CD14-positive monocyte (primary cell): ENCODE data around the gene ZC3H11A. TPM values are rescaled to one million over a fixed set of nuclear protein-coding genes. Genes with fewer than 3 reads are reported as not detected.
A peak's percentile ranks its signal among the peaks of the same experiment; 100 is the strongest.

Experiments
- DNase-seq, 3 donors: peaks; one replicate each; pipeline ENCODE4 v3.0.0-alpha.2; 2011 to 2022
- H2AFZ ChIP-seq: 2 replicates; pipeline ENCODE4 v1.6.0; 2012; ENCODE audit warnings: mild to moderate bottlenecking, low read depth, low read length, inconsistent platforms; ENCODE audit not compliant: insufficient read depth, poor library complexity, severe bottlenecking
- H3K27ac ChIP-seq, 2 donors: 1 replicate in 1 of 2; 2 replicates in 1 of 2; pipeline ENCODE4 v1.5.1; 2012 to 2013; ENCODE audit warnings: low read length in 2 of 2, control low read depth in 1 of 2, inconsistent platforms in 1 of 2, low read depth in 1 of 2, mild to moderate bottlenecking in 1 of 2
- H3K27me3 ChIP-seq, 2 donors: one replicate each; pipeline versions ENCODE4 v1.6.0 to v1.6.1; 2011 to 2013; ENCODE audit warnings: low read length in 2 of 2; ENCODE audit not compliant: control insufficient read depth in 2 of 2, insufficient read depth in 2 of 2
- H3K36me3 ChIP-seq, 2 donors: replicated peaks in 1 of 2; 1 replicate in 1 of 2; 2 replicates in 1 of 2; pipeline versions ENCODE4 v1.5.1 to v1.6.1; 2012 to 2013; ENCODE audit warnings: low read length in 2 of 2, control low read depth in 1 of 2, inconsistent platforms in 1 of 2, mild to moderate bottlenecking in 1 of 2; ENCODE audit not compliant: insufficient read depth in 2 of 2, control insufficient read depth in 1 of 2
- H3K4me1 ChIP-seq, 2 donors: 1 replicate in 1 of 2; 2 replicates in 1 of 2; pipeline versions ENCODE4 v1.5.1 to v1.6.1; 2012 to 2013; ENCODE audit warnings: low read length in 2 of 2, control low read depth in 1 of 2, inconsistent platforms in 1 of 2, mild to moderate bottlenecking in 1 of 2, moderate library complexity in 1 of 2; ENCODE audit not compliant: insufficient read depth in 2 of 2, control insufficient read depth in 1 of 2
- H3K4me2 ChIP-seq: replicated peaks from 2 replicates; pipeline ENCODE3; 2012; ENCODE audit warnings: low read length, moderate library complexity, mild to moderate bottlenecking; ENCODE audit not compliant: poor library complexity, severe bottlenecking; ENCODE audit errors: extremely low read depth
- H3K4me3 ChIP-seq, 3 experiments: fragments of 200-600 bp in 1 of 3; sonication (generic) in 1 of 3; replicated peaks in 1 of 3; 1 replicate in 2 of 3; 2 replicates in 1 of 3; pipeline ENCODE4 v1.5.1; 2011 to 2013; ENCODE audit warnings: low read length in 3 of 3, mild to moderate bottlenecking in 3 of 3, control low read depth in 2 of 3, low read depth in 2 of 3, inconsistent platforms in 1 of 3, moderate library complexity in 1 of 3
- H3K79me2 ChIP-seq: 2 replicates; pipeline ENCODE4 v1.6.0; 2012; ENCODE audit warnings: mild to moderate bottlenecking, control low read depth, inconsistent platforms, low read length, moderate library complexity; ENCODE audit not compliant: insufficient read depth
- H3K9ac ChIP-seq: 2 replicates; pipeline ENCODE4 v1.6.0; 2017; ENCODE audit warnings: low read length, mild to moderate bottlenecking; ENCODE audit not compliant: insufficient read depth, poor library complexity, severe bottlenecking
- H3K9me3 ChIP-seq, 2 donors: replicated peaks in 1 of 2; 1 replicate in 1 of 2; 2 replicates in 1 of 2; pipeline versions ENCODE4 v1.5.1 to v1.6.1; 2012 to 2013; ENCODE audit warnings: low read length in 2 of 2, control low read depth in 1 of 2; ENCODE audit not compliant: control insufficient read depth in 1 of 2, insufficient read depth in 1 of 2
- H4K20me1 ChIP-seq: 2 replicates; pipeline ENCODE4 v1.6.0; 2012; ENCODE audit warnings: mild to moderate bottlenecking, low read length, control low read depth, moderate library complexity; ENCODE audit not compliant: insufficient read depth
- H3K27ac Mint-ChIP-seq, 7 donors: one replicate each; pipeline ENCODE4 v1.8.0; 2020; ENCODE audit warnings: mild to moderate bottlenecking in 7 of 7, mixed read lengths in 7 of 7, moderate library complexity in 6 of 7, inconsistent platforms in 2 of 7
- H3K27me3 Mint-ChIP-seq, 3 donors: one replicate each; pipeline ENCODE4 v1.8.0; 2021 to 2022; ENCODE audit warnings: low read depth in 3 of 3, mild to moderate bottlenecking in 3 of 3, mixed read lengths in 3 of 3, moderate library complexity in 3 of 3, inconsistent platforms in 1 of 3
- H3K36me3 Mint-ChIP-seq, 2 donors: one replicate each; pipeline ENCODE4 v1.8.0; 2020; ENCODE audit warnings: mixed read lengths in 2 of 2, inconsistent platforms in 1 of 2, mild to moderate bottlenecking in 1 of 2
- H3K4me1 Mint-ChIP-seq: one replicate; pipeline ENCODE4 v1.8.0; 2020; ENCODE audit warnings: mild to moderate bottlenecking, mixed read lengths
- H3K4me3 Mint-ChIP-seq, 2 donors: one replicate each; pipeline ENCODE4 v1.8.0; 2020; ENCODE audit warnings: mild to moderate bottlenecking in 2 of 2, mixed read lengths in 2 of 2, moderate library complexity in 1 of 2
- H3K9me3 Mint-ChIP-seq, 7 donors: one replicate each; pipeline ENCODE4 v1.8.0; 2020 to 2022; ENCODE audit warnings: mixed read lengths in 7 of 7, mild to moderate bottlenecking in 6 of 7, moderate library complexity in 6 of 7, inconsistent platforms in 2 of 7
- WGBS: methylation state at CpG from one replicate; pipeline ENCODE4 v1.1.5; 2013; ENCODE audit warnings: missing lambda C conversion rate; ENCODE audit not compliant: insufficient coverage; 5-methylcytosine and 5-hydroxymethylcytosine counted together
- intact Hi-C, 2 donors: fragments of 100-400 bp; cut with micrococcal nuclease; formaldehyde crosslinking; loops; one replicate each; pipeline versions ENCODE4 v1.15.0 to v1.15.1; 2023
- polyA plus RNA-seq, 3 donors: library from polyadenylated mRNA; depleted of rRNA in 1 of 3; unstranded in 2 of 3; stranded (reverse) in 1 of 3; fragments of 300-500 nt in 2 of 3; fragments of >200 nt in 1 of 3; fragmentation: Illumina TruSeq in 2 of 3; gene quantifications; 1 replicate in 2 of 3; 2 replicates in 1 of 3; pipeline ENCODE4 v1.2.3, GENCODE V29; 2012 to 2021
- TF ChIP-seq, protein P1 (sequence below): fragments of 200-600 bp; IDR thresholded peaks from one replicate; pipeline ENCODE4 v1.8.0; 2022; ENCODE audit warnings: antibody characterized with exemption, mild to moderate bottlenecking

Gene ZC3H11A
- polyA plus RNA-seq, 3 donors, result 17.8 to 59.0 (median 23.2) TPM

DNA sequence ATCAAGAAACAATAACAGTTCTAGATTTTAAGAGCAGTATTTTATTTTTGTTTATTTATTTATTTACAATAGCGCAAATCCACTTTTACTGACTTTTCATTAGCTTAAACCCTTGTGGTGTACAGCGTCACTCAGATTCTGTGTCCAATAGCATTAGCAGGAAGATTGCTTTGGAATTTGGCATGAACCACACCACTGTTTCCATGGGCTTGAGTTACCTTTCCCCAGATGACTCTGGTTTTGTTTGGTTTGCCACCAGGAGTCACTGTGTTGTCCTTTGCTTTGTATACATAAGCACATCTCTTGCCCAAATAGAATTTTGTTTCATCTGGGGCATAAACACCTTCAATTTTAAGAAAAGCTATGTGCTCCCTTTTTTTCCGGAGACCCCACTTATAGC is 40.1 kb downstream of the ZC3H11A start:
- 100% methylated on average over 3 of the region's 3 CpGs for WGBS
- TF ChIP-seq, protein P1, sequence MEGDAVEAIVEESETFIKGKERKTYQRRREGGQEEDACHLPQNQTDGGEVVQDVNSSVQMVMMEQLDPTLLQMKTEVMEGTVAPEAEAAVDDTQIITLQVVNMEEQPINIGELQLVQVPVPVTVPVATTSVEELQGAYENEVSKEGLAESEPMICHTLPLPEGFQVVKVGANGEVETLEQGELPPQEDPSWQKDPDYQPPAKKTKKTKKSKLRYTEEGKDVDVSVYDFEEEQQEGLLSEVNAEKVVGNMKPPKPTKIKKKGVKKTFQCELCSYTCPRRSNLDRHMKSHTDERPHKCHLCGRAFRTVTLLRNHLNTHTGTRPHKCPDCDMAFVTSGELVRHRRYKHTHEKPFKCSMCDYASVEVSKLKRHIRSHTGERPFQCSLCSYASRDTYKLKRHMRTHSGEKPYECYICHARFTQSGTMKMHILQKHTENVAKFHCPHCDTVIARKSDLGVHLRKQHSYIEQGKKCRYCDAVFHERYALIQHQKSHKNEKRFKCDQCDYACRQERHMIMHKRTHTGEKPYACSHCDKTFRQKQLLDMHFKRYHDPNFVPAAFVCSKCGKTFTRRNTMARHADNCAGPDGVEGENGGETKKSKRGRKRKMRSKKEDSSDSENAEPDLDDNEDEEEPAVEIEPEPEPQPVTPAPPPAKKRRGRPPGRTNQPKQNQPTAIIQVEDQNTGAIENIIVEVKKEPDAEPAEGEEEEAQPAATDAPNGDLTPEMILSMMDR, result no peak
- H3K4me1 Mint-ChIP-seq, result peaks cover 2% of the 10 kb centered on the region
- H3K36me3 Mint-ChIP-seq, result peaks cover 76 to 96% of the 10 kb centered on the region in 2 donors
- Histone ChIP-seq H3K79me2 (no peaks in the 10 kb centered on the region), H2AFZ (no peak overlapping the region), H3K4me2 (no peak overlapping the region), H3K4me3 (no peak overlapping the region), H3K27ac (no peak overlapping the region), H3K9me3 (no peaks in the 10 kb centered on the region), H3K9ac (no peak overlapping the region), H3K36me3 (peaks cover 87 to 99% of the 10 kb centered on the region in 2 donors), H3K27me3 (no peaks in the 10 kb centered on the region), H3K4me1 (peaks cover 0 to 7% of the 10 kb centered on the region in 2 donors), H4K20me1 (peaks cover 20% of the 10 kb centered on the region)
- no peak overlapping the region for H3K4me3 Mint-ChIP-seq
- intact Hi-C loops, result no loop called here
- H3K27ac Mint-ChIP-seq, result peak overlapping the region in 1 of 7 donors; percentile 63
- DNase-seq, result no peak
- H3K9me3 Mint-ChIP-seq, result peaks cover 0 to 3% (median 0%) of the 10 kb centered on the region in 7 donors
- H3K27me3 Mint-ChIP-seq, result peaks cover 0 to 4% (median 0%) of the 10 kb centered on the region in 3 donors

DNA sequence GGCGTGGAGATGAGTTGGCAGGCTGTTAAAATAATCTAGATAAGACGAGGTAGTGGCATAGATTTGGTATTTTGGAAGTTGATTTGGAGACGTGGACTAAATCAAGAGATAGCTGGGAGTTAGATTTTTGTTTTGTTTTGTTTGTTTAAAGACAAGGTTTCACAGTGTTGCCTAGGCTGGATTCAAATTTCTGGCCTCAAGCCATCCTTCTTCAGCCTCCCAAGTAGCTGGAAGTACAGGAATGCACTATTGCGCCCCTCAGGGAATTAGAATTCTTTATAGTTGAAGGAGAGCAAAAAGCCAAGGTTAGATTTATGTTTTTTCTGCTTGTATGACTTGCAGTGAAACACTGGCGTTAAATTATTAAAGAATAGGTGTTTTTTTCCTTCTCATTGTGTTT is 43.7 kb downstream of the ZC3H11A start:
- Mint-ChIP-seq H3K27ac (peak overlapping the region in 3 of 7 donors; percentile 15 to 34 (median 31)), H3K4me3 (no peak overlapping the region), H3K36me3 (peaks cover 75 to 96% of the 10 kb centered on the region in 2 donors), H3K9me3 (peaks cover 0 to 3% (median 0%) of the 10 kb centered on the region in 7 donors), H3K4me1 (no peaks in the 10 kb centered on the region), H3K27me3 (peaks cover 0 to 2% (median 0%) of the 10 kb centered on the region in 3 donors)
- WGBS, result 100% methylated on average over 2 of the region's 5 CpGs
- no peak overlapping the region for H2AFZ ChIP-seq
- no peaks in the 10 kb centered on the region for H3K79me2 ChIP-seq
- H4K20me1 ChIP-seq, result peaks cover 20% of the 10 kb centered on the region
- H3K4me1 ChIP-seq, result no peaks in the 10 kb centered on the region
- no peak overlapping the region for H3K4me2 ChIP-seq
- H3K27ac ChIP-seq, result no peak overlapping the region
- H3K4me3 ChIP-seq, result no peak overlapping the region
- peaks cover 72 to 87% of the 10 kb centered on the region in 2 donors for H3K36me3 ChIP-seq
- no peak for DNase-seq
- TF ChIP-seq, protein P1, result no peak
- H3K9me3 ChIP-seq, result no peaks in the 10 kb centered on the region
- intact Hi-C loops, result no loop called here
- H3K9ac ChIP-seq, result no peak overlapping the region
- H3K27me3 ChIP-seq, result no peaks in the 10 kb centered on the region
